GM23248 (cell line): ENCODE measurements around the gene CCDC88C.
"Not testable (repeated sequence)": the region's sequence is repeated elsewhere in the genome, so short reads cannot be mapped to it uniquely, and the experiment has no call there.

ENCODE experiments used
- EZH2 ChIP-seq: fragments of 200-600 bp; sonication (generic); IDR thresholded peaks from 2 replicates; pipeline ENCODE4 v1.6.1; 2018; ENCODE audit warnings: antibody characterized with exemption, mild to moderate bottlenecking; ENCODE audit not compliant: insufficient read depth, poor library complexity, severe bottlenecking
- EZH2phosphoT487 ChIP-seq: fragments of 200-600 bp; sonication (generic); IDR thresholded peaks from 2 replicates; pipeline ENCODE4 v1.6.1; 2018; ENCODE audit warnings: antibody characterized with exemption, moderate library complexity, mild to moderate bottlenecking, low read depth; ENCODE audit not compliant: insufficient read depth

GRCh38 chr14:91245616-91246015 is 172.0 kb downstream of the CCDC88C start:
- TF ChIP-seq EZH2, EZH2phosphoT487: not testable (repeated sequence)
